Spleen (tissue), 7 donors: Measurements from ENCODE around the gene ZDHHC14.

Experiments
- POLR2A ChIP-seq, 3 donors: fragments of 450-650 bp; IDR thresholded peaks; one replicate each; pipeline ENCODE4 v1.5.1; 2017; ENCODE audit warnings: antibody characterized with exemption in 3 of 3, mild to moderate bottlenecking in 1 of 3
- POLR2AphosphoS5 ChIP-seq, 3 donors: sonication (generic); formaldehyde crosslinking; IDR thresholded peaks; one replicate each; pipeline ENCODE4 v1.5.1; 2017; ENCODE audit warnings: antibody characterized with exemption in 3 of 3
- TF ChIP-seq, protein P1 (sequence below), 11 experiments: fragments of 200-600 bp in 7 of 11; fragments of 450-650 bp in 4 of 11; sonication (generic) in 4 of 11; IDR thresholded peaks in 8 of 11; conservative IDR thresholded peaks in 3 of 11; 1 replicate in 7 of 11; 2 replicates in 4 of 11; pipeline versions ENCODE4 v1.4.0 to v1.8.0; 2016 to 2021; ENCODE audit warnings: antibody characterized with exemption in 11 of 11, inconsistent platforms in 4 of 11, mild to moderate bottlenecking in 1 of 11
- donor health status: DM: no; HTN: no; CAD: no; lungs with moderate emphysema.
- donor health status: DM: no; HTN: no; CAD: no.
- donor health status: DM: no; HTN: no; CAD: no.

DNA sequence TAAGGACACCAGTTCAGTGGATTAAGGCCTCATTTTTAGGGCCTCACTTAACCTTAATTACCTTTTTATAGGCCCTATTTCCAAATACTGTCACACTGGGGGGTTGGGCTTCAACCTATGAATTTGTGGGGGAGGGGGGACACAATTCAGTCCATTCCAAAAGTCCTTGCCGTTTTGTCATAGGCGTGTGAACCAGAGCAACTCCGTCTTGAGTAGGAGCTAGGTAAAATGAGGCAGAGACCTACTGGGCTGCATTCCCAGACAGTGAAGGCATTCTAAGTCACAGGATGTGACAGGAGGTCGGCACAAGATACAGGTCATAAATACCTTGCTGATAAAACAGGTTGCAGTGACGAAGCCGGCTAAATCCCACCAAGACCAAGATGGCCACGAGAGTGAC is 328.6 kb downstream of the ZDHHC14 start:
- TF ChIP-seq POLR2AphosphoS5 (IDR thresholded peaks at IDR 0.05) (no peak), POLR2A (IDR thresholded peaks at IDR 0.05) (no peak)
- TF ChIP-seq, protein P1, sequence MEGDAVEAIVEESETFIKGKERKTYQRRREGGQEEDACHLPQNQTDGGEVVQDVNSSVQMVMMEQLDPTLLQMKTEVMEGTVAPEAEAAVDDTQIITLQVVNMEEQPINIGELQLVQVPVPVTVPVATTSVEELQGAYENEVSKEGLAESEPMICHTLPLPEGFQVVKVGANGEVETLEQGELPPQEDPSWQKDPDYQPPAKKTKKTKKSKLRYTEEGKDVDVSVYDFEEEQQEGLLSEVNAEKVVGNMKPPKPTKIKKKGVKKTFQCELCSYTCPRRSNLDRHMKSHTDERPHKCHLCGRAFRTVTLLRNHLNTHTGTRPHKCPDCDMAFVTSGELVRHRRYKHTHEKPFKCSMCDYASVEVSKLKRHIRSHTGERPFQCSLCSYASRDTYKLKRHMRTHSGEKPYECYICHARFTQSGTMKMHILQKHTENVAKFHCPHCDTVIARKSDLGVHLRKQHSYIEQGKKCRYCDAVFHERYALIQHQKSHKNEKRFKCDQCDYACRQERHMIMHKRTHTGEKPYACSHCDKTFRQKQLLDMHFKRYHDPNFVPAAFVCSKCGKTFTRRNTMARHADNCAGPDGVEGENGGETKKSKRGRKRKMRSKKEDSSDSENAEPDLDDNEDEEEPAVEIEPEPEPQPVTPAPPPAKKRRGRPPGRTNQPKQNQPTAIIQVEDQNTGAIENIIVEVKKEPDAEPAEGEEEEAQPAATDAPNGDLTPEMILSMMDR (IDR thresholded peaks at IDR 0.05 in 8 of 11, conservative IDR thresholded peaks at IDR 0.05 in 3 of 11), result no peak
